GM19023 (cell line): ENCODE results near the gene TMEM223.
"Not testable (repeated sequence)": the region's sequence is repeated elsewhere in the genome, so short reads cannot be mapped to it uniquely, and the experiment has no call there.

Source experiments
- ATAC-seq: cut with Tn5 transposase; IDR thresholded peaks from one replicate; pipeline ENCODE4 v1.9.1; 2021; ENCODE audit warnings: mild to moderate bottlenecking, moderate library complexity; ENCODE audit not compliant: unreplicated experiment

The TMEM223 gene, protein sequence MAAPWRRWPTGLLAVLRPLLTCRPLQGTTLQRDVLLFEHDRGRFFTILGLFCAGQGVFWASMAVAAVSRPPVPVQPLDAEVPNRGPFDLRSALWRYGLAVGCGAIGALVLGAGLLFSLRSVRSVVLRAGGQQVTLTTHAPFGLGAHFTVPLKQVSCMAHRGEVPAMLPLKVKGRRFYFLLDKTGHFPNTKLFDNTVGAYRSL

GRCh38 chr11:62791501-62792201 is at the start of gene TMEM223:
TMEM223 (minus strand) TSS chr11:62792006; CDS start chr11:62791994, 12 bp downstream.
- peak; percentile 69 for ATAC-seq

GRCh38 chr11:62840721-62841360 is 49.0 kb upstream of the TMEM223 start:
- ATAC-seq, result peak; percentile 4

- ATAC-seq, result peak; percentile 40
Measured at GRCh38 chr11:62839050-62839945, 47.5 kb upstream of the TMEM223 start, which contains the start of gene WDR74. WDR74 (minus strand) TSS chr11:62839590; CDS start chr11:62839570, 20 bp downstream.

- ATAC-seq, result no peak
Measured at GRCh38 chr11:62835336-62835735, 43.5 kb upstream of the TMEM223 start.

DNA sequence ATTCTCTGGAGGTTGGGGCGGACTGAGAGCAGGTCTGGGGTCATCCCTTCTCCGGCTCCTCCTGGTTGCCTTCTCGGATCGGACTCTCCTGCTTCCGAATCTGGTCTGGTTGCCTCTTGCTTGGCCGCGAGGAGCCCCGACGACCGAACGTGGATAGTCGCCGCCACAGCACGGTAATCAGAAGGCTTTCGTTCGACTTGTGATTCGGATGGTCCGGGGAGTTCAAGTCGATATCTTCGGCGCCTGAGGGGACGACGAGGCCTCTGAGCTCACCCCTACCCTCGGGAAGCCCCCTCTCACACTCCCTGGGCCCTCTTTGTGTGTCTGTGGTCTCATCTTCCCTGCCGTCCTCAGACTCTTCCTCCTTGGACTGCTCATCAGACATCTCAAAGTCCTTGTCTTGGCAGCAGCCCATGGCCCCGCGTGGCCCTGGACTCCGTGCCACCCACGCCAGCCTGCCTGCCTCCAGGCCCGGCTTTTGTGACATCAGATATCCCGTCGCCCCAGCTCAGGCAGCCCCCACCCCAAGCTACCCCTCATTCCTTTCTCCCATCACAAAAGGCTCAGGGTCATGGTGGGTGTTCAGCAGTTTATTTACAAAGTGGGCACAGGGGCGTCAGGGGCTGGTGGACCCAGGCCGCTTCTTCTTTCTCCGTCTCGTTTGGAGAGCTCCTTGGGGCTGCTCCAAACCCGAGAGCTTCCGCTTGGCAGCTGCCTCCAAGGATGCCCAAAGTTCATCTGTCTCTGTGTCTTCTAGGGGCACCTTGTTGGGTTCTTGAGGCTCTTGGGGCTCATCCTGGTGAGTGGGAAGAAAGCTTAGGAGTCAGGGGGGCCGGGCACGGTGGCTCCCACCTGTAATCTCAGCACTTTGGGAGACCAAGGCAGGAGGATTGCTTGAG is 40.8 kb upstream of the TMEM223 start, which contains the start of gene TEX54:
TEX54 (minus strand) TSS at position 506 of the 899 bp plus-strand sequence.
- ATAC-seq, result peak; percentile 6

DNA sequence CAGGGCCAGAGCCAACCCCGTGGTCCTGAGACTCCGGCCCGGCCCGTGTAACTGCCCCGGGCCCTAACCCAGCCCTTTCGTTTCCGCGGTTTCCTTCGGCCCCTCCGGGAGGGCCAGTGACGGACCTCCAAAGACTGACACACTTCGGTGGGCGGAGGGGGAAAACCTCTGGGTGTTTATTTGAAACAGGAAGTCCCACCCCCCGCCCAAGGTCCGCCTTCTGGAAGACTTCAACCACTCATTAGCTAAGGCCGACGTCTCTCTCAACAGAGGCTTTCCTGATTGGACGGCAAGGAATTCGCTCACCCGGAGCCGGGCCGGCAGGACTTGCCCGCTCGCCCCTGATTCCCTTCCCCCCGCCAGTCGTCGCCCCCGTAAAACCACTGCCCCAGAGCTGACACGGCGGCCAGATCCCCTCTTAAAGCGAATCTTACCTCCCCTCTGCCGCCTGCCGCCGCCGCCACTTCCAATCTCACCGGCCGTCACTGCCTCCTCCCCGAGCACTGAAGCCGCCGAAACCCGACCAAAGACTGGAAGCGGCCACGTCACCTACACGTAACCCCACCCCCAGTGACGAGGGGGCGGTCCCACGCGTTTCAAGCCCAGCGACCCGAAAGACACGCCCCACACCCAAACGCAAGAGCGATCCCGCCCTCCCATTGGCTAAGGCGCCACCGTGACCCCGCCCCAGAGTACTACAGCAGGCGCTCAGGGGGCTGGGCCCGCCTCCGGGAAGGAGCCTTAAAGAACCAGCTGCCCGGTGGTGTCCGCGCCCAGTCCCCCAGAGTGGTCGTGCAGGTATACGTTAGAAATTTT is 39.9 kb upstream of the TMEM223 start, which contains the start of gene STX5:
STX5 (minus strand) TSS at position 532 of the 816 bp plus-strand sequence. CDS start 808 bp downstream, outside the sequence.
- peak; percentile 88 for ATAC-seq

- peak; percentile 2 for ATAC-seq
Measured at GRCh38 chr11:62830904-62831519, 39.2 kb upstream of the TMEM223 start.

GRCh38 chr11:62828130-62828529 is 36.3 kb upstream of the TMEM223 start:
- ATAC-seq, result not testable (repeated sequence)

DNA sequence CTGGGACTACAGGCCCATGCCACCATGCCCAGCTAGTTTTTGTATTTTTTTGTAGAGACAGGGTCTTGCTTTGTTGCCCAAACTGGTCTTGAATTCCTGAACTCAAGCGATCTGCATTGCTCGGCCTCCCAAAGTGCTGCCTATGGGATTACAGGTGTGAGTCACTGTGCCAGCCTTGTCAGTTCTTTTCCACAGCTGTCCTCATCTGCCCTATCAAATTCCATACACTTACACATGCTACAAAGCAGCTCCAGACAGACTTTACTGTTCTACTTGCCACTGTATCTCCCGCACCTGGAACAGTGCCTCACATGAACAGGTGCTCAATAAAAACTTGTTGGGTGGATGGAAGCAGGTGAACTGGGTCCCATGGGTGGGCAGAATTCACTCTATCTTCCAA is 31.9 kb upstream of the TMEM223 start:
- ATAC-seq, result no peak

DNA sequence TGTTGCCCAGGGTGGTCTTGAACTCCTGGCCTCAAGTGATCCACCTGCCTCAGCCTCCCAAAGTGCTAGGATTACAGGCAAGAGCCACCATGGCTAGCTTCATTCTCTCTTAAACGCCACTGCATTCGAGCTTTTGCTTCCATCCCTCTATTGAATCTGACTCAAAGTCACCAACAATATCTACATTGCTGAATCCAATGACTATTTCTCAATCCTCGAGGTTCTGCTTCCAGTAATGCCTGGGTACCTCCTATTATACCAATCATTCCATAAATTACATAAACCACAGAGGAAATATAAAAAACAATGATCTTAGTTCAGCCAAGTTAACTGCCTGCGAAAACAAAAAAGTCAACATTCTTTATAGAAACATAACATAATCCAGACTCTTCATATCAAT is 25.3 kb upstream of the TMEM223 start:
- ATAC-seq, result no peak

- ATAC-seq, result no peak
Measured at GRCh38 chr11:62816557-62816956, 24.8 kb upstream of the TMEM223 start.

GRCh38 chr11:62811659-62812058 is 19.9 kb upstream of the TMEM223 start:
- ATAC-seq, result no peak

- no peak for ATAC-seq
Measured at GRCh38 chr11:62810748-62811147, 18.9 kb upstream of the TMEM223 start.

GRCh38 chr11:62806611-62807121 is 14.9 kb upstream of the TMEM223 start:
- ATAC-seq, result no peak

GRCh38 chr11:62805961-62806441 is 14.2 kb upstream of the TMEM223 start:
- ATAC-seq, result no peak

GRCh38 chr11:62805076-62805892 is 13.5 kb upstream of the TMEM223 start, which contains the start of gene NXF1:
NXF1 (minus strand) TSS chr11:62805440; CDS start chr11:62805356, 84 bp downstream.
- ATAC-seq, result peak; percentile 72
